ENCODE data around the gene FUT9. TPM values are rescaled to one million over a fixed set of nuclear protein-coding genes. Genes with fewer than 3 reads are reported as not detected.

Gene FUT9
- total and polyA plus RNA-seq, 2 of the 13 experiments (the other 11 are each of a cell fraction or from before 2014, with no cell fraction given) = 0.01 TPM; not detected in 1

DNA sequence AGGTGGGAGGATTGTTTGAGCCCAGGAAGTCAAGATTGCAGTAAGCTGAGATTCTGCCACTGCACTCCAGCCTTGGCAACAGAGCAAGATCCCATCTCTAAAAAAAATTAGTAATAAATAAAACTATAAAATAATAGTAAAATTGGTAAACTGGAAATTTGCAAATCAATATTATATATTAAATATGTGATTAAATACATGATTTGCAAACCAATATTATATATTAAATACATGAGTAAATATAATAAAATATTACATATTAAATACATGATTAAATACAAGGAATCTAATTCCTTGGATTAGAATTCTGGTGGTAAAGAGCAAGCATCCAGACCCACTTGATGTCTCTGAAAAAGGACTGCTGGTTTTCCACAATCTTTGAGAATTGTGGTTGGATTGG is 35.8 kb downstream of the FUT9 start:
- Histone ChIP-seq H3K79me2 (ENCODE audit: insufficient read depth, low read length) (no peaks in the 10 kb centered on the region), H3K36me3 (replicated peaks in 1 of 2; ENCODE audit: control insufficient read depth in 1 of 2, insufficient read depth in 2 of 2, low read length in 2 of 2) (no peaks in the 10 kb centered on the region), H3K27ac (ENCODE audit: extremely low read length, insufficient read depth, low read length) (no peak overlapping the region), H3K9ac (ENCODE audit: insufficient read depth, low read depth, low read length) (no peak overlapping the region), H3K4me2 (ENCODE audit: low read depth, low read length) (no peak overlapping the region), H3K4me3 (replicated peaks in 1 of 3; ENCODE audit: insufficient read depth in 1 of 3, low read depth in 2 of 3, low read length in 3 of 3) (no peak overlapping the region), H3K4me1 (ENCODE audit: insufficient read depth, low read length) (no peaks in the 10 kb centered on the region), H3K27me3 (ENCODE audit: control insufficient read depth in 1 of 2, insufficient read depth in 2 of 2, low read length in 2 of 2) (no peaks in the 10 kb centered on the region), H2AFZ (ENCODE audit: low read length) (no peak overlapping the region), H3K9me3 (ENCODE audit: low read length) (no peaks in the 10 kb centered on the region), H4K20me1 (ENCODE audit: insufficient read depth, low read length) (no peaks in the 10 kb centered on the region)
- in situ Hi-C loops (cut with HindIII; ENCODE audit: extremely low pct_ligation_motif_present, low pct_unique_long_range_greater_than_20kb) = no loop called here
- FAIRE-seq (no peak), ATAC-seq (no peak), DNase-seq (ENCODE audit: low spot score) (no peak)
- CTCF ChIA-PET (ENCODE audit: low intra/inter-chr PET ratio, low total read pairs) = no interaction called here
- BruUV-seq (replicated peaks) = no TSS peak
- POLR2A ChIA-PET = no interaction called here
- intact Hi-C loops (cut with micrococcal nuclease; ENCODE audit: unreplicated experiment) = no loop called here
- TF ChIP-seq ARID2 (CRISPR knock-in tag; IDR thresholded peaks at IDR 0.05; ENCODE audit: borderline replicate concordance) (no peak), ZNF343 (CRISPR knock-in tag; IDR thresholded peaks at IDR 0.05) (no peak), ZNF891 (CRISPR knock-in tag; IDR thresholded peaks at IDR 0.05) (no peak)
- TF ChIP-seq, protein P1, sequence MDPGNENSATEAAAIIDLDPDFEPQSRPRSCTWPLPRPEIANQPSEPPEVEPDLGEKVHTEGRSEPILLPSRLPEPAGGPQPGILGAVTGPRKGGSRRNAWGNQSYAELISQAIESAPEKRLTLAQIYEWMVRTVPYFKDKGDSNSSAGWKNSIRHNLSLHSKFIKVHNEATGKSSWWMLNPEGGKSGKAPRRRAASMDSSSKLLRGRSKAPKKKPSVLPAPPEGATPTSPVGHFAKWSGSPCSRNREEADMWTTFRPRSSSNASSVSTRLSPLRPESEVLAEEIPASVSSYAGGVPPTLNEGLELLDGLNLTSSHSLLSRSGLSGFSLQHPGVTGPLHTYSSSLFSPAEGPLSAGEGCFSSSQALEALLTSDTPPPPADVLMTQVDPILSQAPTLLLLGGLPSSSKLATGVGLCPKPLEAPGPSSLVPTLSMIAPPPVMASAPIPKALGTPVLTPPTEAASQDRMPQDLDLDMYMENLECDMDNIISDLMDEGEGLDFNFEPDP (CRISPR knock-in tag; conservative IDR thresholded peaks at IDR 0.05) = no peak

DNA sequence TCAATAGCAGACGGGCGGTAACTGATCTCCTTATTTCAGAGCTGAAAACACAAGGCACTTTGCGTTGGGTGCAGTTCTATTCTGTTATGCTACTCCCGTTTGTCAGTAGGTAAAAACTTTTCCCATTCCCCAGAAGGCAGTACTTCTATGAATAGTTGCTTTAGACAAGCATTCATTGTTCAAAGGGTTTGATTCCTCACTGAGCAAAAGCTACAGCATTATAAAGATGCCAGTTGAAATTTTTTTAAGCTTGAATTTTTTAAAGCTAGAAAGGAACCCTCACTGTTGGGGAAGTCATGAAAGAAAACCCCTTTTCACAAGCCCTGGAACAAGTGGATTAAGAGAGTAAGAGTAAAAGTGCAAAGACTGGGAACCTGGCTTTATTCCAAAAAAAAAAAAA is 42.3 kb downstream of the FUT9 start:
- H3K9me3 ChIP-seq (ENCODE audit: low read length) = no peaks in the 10 kb centered on the region
- H3K4me1 ChIP-seq (ENCODE audit: insufficient read depth, low read length) = no peaks in the 10 kb centered on the region
- no peak overlapping the region for H3K9ac ChIP-seq (ENCODE audit: insufficient read depth, low read depth, low read length)
- no peaks in the 10 kb centered on the region for H3K27me3 ChIP-seq (ENCODE audit: control insufficient read depth in 1 of 2, insufficient read depth in 2 of 2, low read length in 2 of 2)
- H3K27ac ChIP-seq (ENCODE audit: extremely low read length, insufficient read depth, low read length) = no peak overlapping the region
- no peak for DNase-seq (ENCODE audit: low spot score)
- intact Hi-C loops (cut with micrococcal nuclease; ENCODE audit: unreplicated experiment) (no loop called here), in situ Hi-C loops (cut with HindIII; ENCODE audit: extremely low pct_ligation_motif_present, low pct_unique_long_range_greater_than_20kb) (no loop called here)
- H2AFZ ChIP-seq (ENCODE audit: low read length) = no peak overlapping the region
- CTCF ChIA-PET (ENCODE audit: low intra/inter-chr PET ratio, low total read pairs) = no interaction called here
- H3K4me2 ChIP-seq (ENCODE audit: low read depth, low read length) = no peak overlapping the region
- H3K79me2 ChIP-seq (ENCODE audit: insufficient read depth, low read length) = no peaks in the 10 kb centered on the region
- no peaks in the 10 kb centered on the region for H4K20me1 ChIP-seq (ENCODE audit: insufficient read depth, low read length)
- no TSS peak for BruUV-seq (replicated peaks)
- FAIRE-seq = no peak
- H3K36me3 ChIP-seq (replicated peaks in 1 of 2; ENCODE audit: control insufficient read depth in 1 of 2, insufficient read depth in 2 of 2, low read length in 2 of 2) = no peaks in the 10 kb centered on the region
- WGBS (ENCODE audit: low lambda C conversion rate) = 0% methylated on average over 4 of the region's 4 CpGs
- no peak for ATAC-seq
- H3K4me3 ChIP-seq (replicated peaks in 1 of 3; ENCODE audit: insufficient read depth in 1 of 3, low read depth in 2 of 3, low read length in 3 of 3) = no peak overlapping the region
- TF ChIP-seq, protein P2, sequence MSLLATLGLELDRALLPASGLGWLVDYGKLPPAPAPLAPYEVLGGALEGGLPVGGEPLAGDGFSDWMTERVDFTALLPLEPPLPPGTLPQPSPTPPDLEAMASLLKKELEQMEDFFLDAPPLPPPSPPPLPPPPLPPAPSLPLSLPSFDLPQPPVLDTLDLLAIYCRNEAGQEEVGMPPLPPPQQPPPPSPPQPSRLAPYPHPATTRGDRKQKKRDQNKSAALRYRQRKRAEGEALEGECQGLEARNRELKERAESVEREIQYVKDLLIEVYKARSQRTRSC (CRISPR knock-in tag; IDR thresholded peaks at IDR 0.05; ENCODE audit: low read depth) = no peak
- TF ChIP-seq, protein P3, sequence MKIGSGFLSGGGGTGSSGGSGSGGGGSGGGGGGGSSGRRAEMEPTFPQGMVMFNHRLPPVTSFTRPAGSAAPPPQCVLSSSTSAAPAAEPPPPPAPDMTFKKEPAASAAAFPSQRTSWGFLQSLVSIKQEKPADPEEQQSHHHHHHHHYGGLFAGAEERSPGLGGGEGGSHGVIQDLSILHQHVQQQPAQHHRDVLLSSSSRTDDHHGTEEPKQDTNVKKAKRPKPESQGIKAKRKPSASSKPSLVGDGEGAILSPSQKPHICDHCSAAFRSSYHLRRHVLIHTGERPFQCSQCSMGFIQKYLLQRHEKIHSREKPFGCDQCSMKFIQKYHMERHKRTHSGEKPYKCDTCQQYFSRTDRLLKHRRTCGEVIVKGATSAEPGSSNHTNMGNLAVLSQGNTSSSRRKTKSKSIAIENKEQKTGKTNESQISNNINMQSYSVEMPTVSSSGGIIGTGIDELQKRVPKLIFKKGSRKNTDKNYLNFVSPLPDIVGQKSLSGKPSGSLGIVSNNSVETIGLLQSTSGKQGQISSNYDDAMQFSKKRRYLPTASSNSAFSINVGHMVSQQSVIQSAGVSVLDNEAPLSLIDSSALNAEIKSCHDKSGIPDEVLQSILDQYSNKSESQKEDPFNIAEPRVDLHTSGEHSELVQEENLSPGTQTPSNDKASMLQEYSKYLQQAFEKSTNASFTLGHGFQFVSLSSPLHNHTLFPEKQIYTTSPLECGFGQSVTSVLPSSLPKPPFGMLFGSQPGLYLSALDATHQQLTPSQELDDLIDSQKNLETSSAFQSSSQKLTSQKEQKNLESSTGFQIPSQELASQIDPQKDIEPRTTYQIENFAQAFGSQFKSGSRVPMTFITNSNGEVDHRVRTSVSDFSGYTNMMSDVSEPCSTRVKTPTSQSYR (CRISPR knock-in tag; IDR thresholded peaks at IDR 0.05; ENCODE audit: borderline replicate concordance) = no peak
- TF ChIP-seq PTBP1 (IDR thresholded peaks at IDR 0.05; ENCODE audit: low read depth, low read length, poor library complexity, severe bottlenecking) = no peak
- TF ChIP-seq, protein P4, sequence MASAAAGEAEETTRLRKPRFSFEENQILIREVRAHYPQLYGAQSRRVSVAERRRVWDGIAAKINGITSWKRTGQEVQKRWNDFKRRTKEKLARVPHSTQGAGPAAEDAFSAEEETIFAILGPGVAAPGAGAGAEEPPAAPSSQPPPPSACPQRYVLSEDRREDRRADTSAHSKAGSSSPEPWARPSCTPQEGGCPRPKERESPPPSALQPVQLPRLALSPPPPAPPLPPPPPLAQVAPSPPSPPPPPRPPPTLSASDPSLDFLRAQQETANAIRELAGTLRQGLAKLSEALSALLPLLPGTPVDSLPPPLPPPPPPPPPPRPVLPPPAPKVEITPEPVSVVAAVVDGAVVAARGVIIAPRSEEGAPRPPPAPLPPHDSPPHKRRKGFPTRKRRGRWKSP (CRISPR knock-in tag; IDR thresholded peaks at IDR 0.05) = no peak
- no peak for TF ChIP-seq STAT5B (CRISPR knock-in tag; IDR thresholded peaks at IDR 0.05)
- POLR2A ChIA-PET = no interaction called here
